Measurements from ENCODE around the gene PMVK.
"Not testable (repeated sequence)": the region's sequence is repeated elsewhere in the genome, so short reads cannot be mapped to it uniquely, and the experiment has no call there.

PMVK gene

DNA sequence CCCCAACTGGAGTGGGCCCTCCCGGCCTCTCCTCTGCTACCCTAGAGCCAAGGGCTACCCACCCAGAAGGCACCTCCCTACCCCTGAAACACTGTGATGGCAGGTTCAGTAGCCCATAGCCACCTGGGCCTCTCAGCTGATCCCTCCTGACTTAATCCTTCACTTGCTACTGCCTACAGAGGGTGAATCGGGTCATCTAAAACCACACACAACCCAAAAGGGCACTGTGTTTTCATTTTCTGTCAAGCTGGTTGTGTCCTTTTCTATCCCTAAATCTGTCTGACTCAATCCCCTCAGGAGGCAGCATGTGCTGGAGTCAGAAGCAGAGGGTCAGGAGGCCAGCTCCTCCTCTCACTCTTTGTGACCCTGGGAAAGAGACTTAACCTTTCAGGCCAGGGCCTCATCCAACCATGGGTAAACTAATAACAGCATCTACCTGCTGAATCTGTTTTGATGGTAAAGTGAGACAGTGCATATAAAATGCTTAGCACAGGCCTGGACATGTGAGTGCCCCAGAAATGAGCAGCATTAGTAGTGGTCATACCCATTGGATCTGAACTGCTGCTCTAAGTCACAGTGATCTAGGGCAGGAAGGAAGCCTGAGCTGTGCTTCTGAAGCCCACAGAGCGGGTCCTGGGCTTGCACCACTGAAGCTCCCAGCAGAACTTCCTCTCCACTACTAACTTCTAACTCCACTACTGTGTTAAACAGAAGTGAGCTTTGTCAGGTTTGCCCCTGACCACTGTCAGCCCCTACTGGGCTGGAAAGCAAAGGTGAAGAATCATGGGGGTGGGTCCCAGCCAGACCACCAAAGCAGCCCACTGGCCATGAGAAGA, 11.0 kb downstream of the PMVK start:
- Mint-ChIP-seq H3K27ac (no peak overlapping the region), H3K27me3 (no peaks in the 10 kb centered on the region), H3K4me1 (ENCODE audit: low read depth) (no peaks in the 10 kb centered on the region), H3K9me3 (ENCODE audit: low read depth) (no peaks in the 10 kb centered on the region), H3K4me3 (no peak overlapping the region), H3K36me3 (peaks cover 12% of the 10 kb centered on the region)

GRCh38 chr1:154923695-154924094, 12.8 kb downstream of the PMVK start:
- Mint-ChIP-seq H3K27ac (no peak overlapping the region), H3K4me1 (ENCODE audit: low read depth) (no peaks in the 10 kb centered on the region), H3K36me3 (peaks cover 12% of the 10 kb centered on the region), H3K4me3 (no peak overlapping the region), H3K27me3 (no peaks in the 10 kb centered on the region), H3K9me3 (ENCODE audit: low read depth) (no peaks in the 10 kb centered on the region)

DNA sequence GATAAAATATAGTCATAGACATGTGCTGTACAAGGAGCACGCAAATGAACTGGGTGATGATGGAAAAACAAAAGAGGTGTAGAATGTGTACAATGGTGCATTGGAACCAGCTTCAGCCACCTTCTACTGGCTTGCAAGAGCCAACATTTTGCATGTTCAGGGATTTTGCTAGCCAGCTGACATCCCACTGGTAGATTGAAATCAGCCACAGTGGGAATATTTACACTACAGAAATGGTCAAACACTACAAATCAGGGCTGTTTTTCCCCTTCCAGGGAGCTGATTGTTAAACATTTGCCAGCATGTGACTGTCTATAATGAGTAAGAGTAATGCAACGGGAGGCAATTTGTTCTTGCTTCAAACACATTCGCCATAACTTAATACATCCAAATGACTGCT, 23.2 kb downstream of the PMVK start:
- H3K4me1 Mint-ChIP-seq (ENCODE audit: low read depth): no peaks in the 10 kb centered on the region
- no peaks in the 10 kb centered on the region for H3K27me3 Mint-ChIP-seq
- peaks cover 4% of the 10 kb centered on the region for H3K36me3 Mint-ChIP-seq
- H3K27ac Mint-ChIP-seq: no peak overlapping the region
- no peaks in the 10 kb centered on the region for H3K9me3 Mint-ChIP-seq (ENCODE audit: low read depth)
- no peak overlapping the region for H3K4me3 Mint-ChIP-seq

DNA sequence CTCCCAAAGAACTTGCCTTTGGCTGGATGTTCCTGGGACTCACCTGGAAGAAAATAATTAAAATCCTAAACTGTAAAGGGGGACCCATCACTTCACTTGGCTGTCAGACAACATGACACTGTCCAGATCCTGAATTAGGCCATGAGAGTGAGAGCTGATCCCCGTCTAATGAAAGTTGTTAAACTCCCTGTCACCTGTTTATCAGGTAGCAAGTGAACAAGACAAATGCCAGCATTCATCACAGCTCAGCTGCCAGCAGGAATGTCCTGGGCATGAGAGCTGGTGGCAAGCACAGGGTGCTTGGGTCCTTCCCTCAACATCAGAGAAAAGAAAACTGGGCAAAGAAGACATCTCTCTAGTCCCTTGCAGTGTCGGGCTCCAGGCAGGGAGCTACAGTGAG, 23.8 kb downstream of the PMVK start:
- H3K4me1 Mint-ChIP-seq (ENCODE audit: low read depth): no peaks in the 10 kb centered on the region
- peaks cover 4% of the 10 kb centered on the region for H3K36me3 Mint-ChIP-seq
- no peak overlapping the region for H3K27ac Mint-ChIP-seq
- H3K4me3 Mint-ChIP-seq: no peak overlapping the region
- H3K9me3 Mint-ChIP-seq (ENCODE audit: low read depth): no peaks in the 10 kb centered on the region
- H3K27me3 Mint-ChIP-seq: no peaks in the 10 kb centered on the region

DNA sequence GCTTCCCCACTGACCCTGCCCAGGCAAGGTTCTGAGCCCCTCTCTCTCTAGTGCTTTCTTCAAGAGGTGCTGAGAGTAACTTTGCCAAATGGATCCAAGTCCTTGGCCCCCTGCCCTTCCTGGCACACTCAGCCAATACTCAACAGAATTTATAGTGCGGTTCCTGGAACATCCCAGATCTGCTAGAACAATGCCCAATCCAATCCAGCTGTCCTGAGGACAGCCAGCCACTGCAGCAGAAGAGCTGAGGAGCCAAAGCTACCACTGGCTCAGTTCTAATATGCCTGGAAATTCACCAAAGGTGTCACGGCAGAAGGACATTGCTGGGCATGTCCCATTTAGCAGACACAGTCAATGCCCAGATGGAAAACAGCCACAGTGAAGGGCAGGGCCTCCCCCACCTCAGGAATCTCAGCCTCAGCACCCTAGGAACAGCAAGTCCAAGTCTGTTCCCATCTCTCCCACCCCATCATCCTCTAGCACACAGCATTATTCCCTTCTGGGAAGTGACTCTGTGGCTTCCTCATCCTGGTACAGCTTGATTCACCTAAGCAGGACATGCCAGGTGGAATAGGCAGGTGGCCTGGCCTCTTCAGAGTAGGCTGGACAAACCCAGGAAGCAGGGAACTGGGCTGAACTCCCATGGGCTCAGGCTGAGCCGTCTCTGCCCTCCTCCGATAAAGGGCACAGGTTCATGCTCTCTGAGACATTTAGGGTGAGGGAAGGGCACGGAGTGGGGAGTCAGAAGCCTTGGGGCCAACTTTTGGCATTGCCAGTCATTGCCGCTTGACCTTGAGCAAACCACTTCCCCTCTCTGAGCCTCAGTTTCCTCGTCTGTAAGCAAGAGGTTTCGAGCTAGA, 24.6 kb downstream of the PMVK start:
- H3K4me3 Mint-ChIP-seq: no peak overlapping the region
- H3K4me1 Mint-ChIP-seq (ENCODE audit: low read depth): no peaks in the 10 kb centered on the region
- H3K27me3 Mint-ChIP-seq: no peaks in the 10 kb centered on the region
- peaks cover 4% of the 10 kb centered on the region for H3K36me3 Mint-ChIP-seq
- H3K27ac Mint-ChIP-seq: no peak overlapping the region
- H3K9me3 Mint-ChIP-seq (ENCODE audit: low read depth): no peaks in the 10 kb centered on the region

DNA sequence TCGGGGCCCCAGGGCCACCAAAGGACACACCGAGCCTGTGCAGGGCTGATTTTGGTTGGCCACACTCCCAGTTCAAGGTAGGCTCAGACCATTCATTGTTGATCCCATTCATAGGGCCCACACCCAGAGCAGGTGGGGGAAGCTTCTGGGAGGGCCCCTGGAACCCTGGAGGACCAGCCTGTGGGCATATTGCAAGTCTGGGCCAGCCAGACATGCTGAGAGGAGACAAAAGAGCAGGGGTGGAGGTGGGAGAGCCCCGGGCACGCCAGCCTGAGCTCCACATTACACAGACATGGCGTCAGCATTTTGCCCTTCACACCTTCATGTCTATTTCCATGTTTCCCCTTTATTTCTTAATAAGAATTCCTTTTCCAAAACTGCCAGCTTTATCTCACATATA, 25.7 kb downstream of the PMVK start:
- no peaks in the 10 kb centered on the region for H3K27me3 Mint-ChIP-seq
- H3K4me1 Mint-ChIP-seq (ENCODE audit: low read depth): no peaks in the 10 kb centered on the region
- H3K9me3 Mint-ChIP-seq (ENCODE audit: low read depth): no peaks in the 10 kb centered on the region
- H3K27ac Mint-ChIP-seq: no peak overlapping the region
- no peaks in the 10 kb centered on the region for H3K36me3 Mint-ChIP-seq
- no peak overlapping the region for H3K4me3 Mint-ChIP-seq

DNA sequence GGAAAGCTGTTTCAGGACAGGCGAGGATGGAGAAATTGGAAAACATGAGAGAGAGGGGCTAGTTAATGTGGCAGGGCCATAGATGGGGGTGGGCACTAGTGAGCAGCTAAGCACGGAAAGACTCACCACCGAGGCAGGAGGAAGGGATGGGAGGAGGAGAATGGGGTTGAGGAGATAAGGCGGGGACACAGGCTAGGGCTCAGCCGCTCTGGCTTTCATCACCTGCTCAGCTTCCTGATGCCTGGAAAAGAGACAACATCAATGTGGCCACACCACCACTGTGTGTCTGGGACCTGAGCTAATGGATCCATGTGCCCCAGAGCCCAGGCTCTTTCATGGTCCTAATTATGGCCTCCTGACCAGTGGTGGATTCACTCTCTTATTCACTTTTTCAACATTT, 27.6 kb downstream of the PMVK start:
- no peaks in the 10 kb centered on the region for H3K4me1 Mint-ChIP-seq (ENCODE audit: low read depth)
- no peak overlapping the region for H3K4me3 Mint-ChIP-seq
- H3K36me3 Mint-ChIP-seq: no peaks in the 10 kb centered on the region
- no peaks in the 10 kb centered on the region for H3K27me3 Mint-ChIP-seq
- no peak overlapping the region for H3K27ac Mint-ChIP-seq
- no peaks in the 10 kb centered on the region for H3K9me3 Mint-ChIP-seq (ENCODE audit: low read depth)

GRCh38 chr1:154908129-154908528, 28.4 kb downstream of the PMVK start:
- not testable (repeated sequence) for H3K27ac Mint-ChIP-seq; H3K4me1 Mint-ChIP-seq (ENCODE audit: low read depth); H3K27me3 Mint-ChIP-seq; H3K9me3 Mint-ChIP-seq (ENCODE audit: low read depth); H3K36me3 Mint-ChIP-seq; H3K4me3 Mint-ChIP-seq

DNA sequence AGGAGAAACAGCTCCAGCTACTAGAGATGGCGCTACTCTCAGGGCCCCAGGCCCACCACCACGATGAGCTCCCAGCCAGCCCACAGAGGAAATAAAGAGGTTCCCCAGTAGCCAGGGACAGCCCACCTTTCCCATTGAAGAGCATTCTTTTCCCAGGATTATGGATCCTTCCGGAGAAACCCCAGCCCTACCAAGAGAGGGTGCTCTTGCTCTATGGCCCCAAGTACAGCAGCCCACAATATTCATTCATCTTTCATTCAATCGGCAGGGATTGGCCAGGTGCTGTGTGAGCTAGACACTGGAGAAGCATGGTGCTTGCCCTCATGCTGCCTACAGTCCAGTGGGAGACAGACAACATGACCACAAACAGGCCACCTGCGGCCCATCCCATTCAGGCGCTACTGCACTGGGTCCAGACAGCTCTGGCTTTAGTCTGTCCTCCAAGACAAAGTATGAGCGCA, 29.9 kb downstream of the PMVK start:
- Mint-ChIP-seq H3K4me1 (ENCODE audit: low read depth) (no peaks in the 10 kb centered on the region), H3K4me3 (no peak overlapping the region), H3K36me3 (no peaks in the 10 kb centered on the region), H3K27me3 (no peaks in the 10 kb centered on the region), H3K9me3 (ENCODE audit: low read depth) (no peaks in the 10 kb centered on the region), H3K27ac (no peak overlapping the region)

- Mint-ChIP-seq H3K4me1 (ENCODE audit: low read depth) (no peaks in the 10 kb centered on the region), H3K36me3 (no peaks in the 10 kb centered on the region), H3K9me3 (ENCODE audit: low read depth) (no peaks in the 10 kb centered on the region), H3K27me3 (no peaks in the 10 kb centered on the region), H3K4me3 (no peak overlapping the region), H3K27ac (no peak overlapping the region)
Observed at GRCh38 chr1:154902938-154903566, 33.5 kb downstream of the PMVK start.

DNA sequence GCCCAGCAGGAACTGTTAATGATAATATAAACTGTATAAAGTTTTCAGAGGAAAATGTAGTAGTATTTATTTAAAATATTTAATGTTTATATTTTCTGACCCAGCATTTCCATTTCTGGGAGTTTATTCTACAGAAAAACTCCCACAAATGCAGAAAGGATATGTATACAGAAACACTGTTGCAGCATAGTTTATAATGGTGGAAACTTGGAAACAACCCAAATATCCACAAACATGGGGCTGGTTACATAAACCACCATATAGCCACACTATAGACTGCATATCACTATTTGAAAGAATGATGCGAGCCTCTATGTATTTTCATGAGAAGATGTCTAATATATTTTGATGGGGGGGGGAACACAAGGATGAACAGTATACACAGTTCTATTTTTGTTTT, 34.9 kb downstream of the PMVK start:
- Mint-ChIP-seq H3K27ac (no peak overlapping the region), H3K9me3 (ENCODE audit: low read depth) (no peaks in the 10 kb centered on the region), H3K27me3 (no peaks in the 10 kb centered on the region), H3K4me1 (ENCODE audit: low read depth) (no peaks in the 10 kb centered on the region), H3K36me3 (no peaks in the 10 kb centered on the region), H3K4me3 (no peak overlapping the region)

DNA sequence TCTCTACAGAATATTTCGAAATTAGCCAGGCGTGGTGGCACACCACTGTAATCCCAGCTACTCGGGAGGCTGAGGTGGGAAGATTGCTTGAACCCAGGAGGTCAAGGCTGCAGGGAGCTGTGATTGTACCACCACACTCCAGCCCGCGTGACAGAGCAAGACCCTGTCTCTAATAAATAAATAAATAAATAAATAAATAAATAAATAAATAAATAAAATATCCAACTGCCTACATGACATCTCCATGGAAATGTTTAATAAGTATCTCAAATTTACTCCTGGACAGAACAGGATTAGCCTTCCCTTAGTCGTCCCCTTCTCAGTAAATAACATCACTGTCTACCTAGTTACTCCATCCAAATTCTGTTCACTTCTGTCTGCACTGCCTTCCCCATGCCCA, 37.5 kb downstream of the PMVK start:
- no peaks in the 10 kb centered on the region for H3K4me1 Mint-ChIP-seq (ENCODE audit: low read depth)
- H3K36me3 Mint-ChIP-seq: no peaks in the 10 kb centered on the region
- H3K27ac Mint-ChIP-seq: no peak overlapping the region
- no peaks in the 10 kb centered on the region for H3K9me3 Mint-ChIP-seq (ENCODE audit: low read depth)
- no peaks in the 10 kb centered on the region for H3K27me3 Mint-ChIP-seq
- no peak overlapping the region for H3K4me3 Mint-ChIP-seq

DNA sequence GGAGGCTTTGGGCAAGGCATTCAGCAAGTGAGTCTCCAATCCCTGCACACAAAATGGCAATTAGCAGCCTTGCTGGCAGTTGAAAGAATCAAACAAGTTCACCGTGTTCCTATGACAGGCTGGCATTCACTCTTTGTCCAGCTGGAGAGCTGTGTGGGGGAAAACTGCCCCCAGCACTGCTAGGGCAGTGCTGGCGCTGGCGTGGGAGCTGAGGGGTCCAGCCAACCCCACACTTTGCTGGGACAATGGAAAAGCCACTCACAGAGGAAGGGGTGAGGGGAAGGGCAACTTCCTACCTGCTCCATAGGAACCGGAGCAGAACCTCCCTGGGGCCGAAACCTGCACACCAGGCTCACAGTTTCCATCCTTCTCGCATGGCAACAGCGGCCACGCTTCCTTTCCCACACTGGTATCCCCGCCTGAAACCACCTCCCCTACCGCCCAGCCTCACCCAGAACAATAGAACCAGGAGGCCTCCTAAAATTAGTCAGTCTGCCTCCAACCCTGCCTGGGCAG, 39.7 kb downstream of the PMVK start:
- H3K27ac Mint-ChIP-seq: no peak overlapping the region
- H3K9me3 Mint-ChIP-seq (ENCODE audit: low read depth): no peaks in the 10 kb centered on the region
- no peaks in the 10 kb centered on the region for H3K27me3 Mint-ChIP-seq
- H3K36me3 Mint-ChIP-seq: peaks cover 2% of the 10 kb centered on the region
- no peak overlapping the region for H3K4me3 Mint-ChIP-seq
- no peaks in the 10 kb centered on the region for H3K4me1 Mint-ChIP-seq (ENCODE audit: low read depth)

GRCh38 chr1:154895798-154896197, 40.7 kb downstream of the PMVK start:
- H3K4me3 Mint-ChIP-seq: no peak overlapping the region
- H3K27me3 Mint-ChIP-seq: no peaks in the 10 kb centered on the region
- no peak overlapping the region for H3K27ac Mint-ChIP-seq
- no peaks in the 10 kb centered on the region for H3K4me1 Mint-ChIP-seq (ENCODE audit: low read depth)
- no peaks in the 10 kb centered on the region for H3K9me3 Mint-ChIP-seq (ENCODE audit: low read depth)
- H3K36me3 Mint-ChIP-seq: peaks cover 2% of the 10 kb centered on the region

DNA sequence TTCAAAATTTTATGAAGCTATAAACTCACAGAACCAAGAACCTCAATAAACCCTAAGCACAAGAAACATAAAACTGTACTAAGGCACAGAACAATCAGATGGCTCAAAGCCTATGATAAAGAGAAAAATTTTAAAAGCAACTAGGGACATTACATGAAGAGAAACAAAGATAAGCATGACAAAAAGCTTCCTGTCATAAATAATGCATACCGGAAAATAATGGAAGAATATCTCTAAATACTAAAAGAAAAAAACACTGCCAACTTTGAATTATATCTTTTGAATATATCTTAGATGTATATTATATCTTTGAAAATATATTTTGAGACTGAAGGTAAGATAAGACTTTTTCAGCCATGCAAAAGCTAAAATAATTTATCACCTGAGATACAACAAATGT, 45.1 kb downstream of the PMVK start:
- Mint-ChIP-seq H3K9me3 (ENCODE audit: low read depth) (no peaks in the 10 kb centered on the region), H3K27ac (no peak overlapping the region), H3K4me3 (no peak overlapping the region), H3K36me3 (peaks cover 2% of the 10 kb centered on the region), H3K27me3 (no peaks in the 10 kb centered on the region), H3K4me1 (ENCODE audit: low read depth) (no peaks in the 10 kb centered on the region)

Measured in activated naive CD8-positive, alpha-beta T cell (primary cell).